Left renal cortex interstitium (tissue), 4 donors: ENCODE measurements around the gene SC5D. TPM values are rescaled to one million over a fixed set of nuclear protein-coding genes. Genes with fewer than 3 reads are reported as not detected.

Experiments used
- DNase-seq, 4 donors: peaks; one replicate each; pipeline ENCODE4 v3.0.0-alpha.2; 2013; ENCODE audit warnings: low read depth in 4 of 4, low spot score in 2 of 4, missing footprints in 1 of 4
- polyA plus RNA-seq, 4 donors: library from polyadenylated mRNA; unstranded; fragments of 120-200 nt; gene quantifications; one replicate each; pipeline ENCODE4 v1.2.1, GENCODE V29; 2013; ENCODE audit not compliant: insufficient read length in 4 of 4

Gene SC5D
- polyA plus RNA-seq, 4 donors: 56.5 to 67.3 (median 60.9) TPM

- no peak for DNase-seq
These were observed 35.8 kb downstream of the SC5D start for GRCh38 chr11:121328176-121328966.

GRCh38 chr11:121328967-121329679 is 36.6 kb downstream of the SC5D start:
- no peak for DNase-seq

- DNase-seq: no peak
These were observed 37.3 kb downstream of the SC5D start for GRCh38 chr11:121329781-121330395.

- DNase-seq: no peak
These were observed 38.3 kb downstream of the SC5D start for GRCh38 chr11:121330614-121331435.

GRCh38 chr11:121334973-121335710 is 42.6 kb downstream of the SC5D start:
- DNase-seq: no peak

- DNase-seq: no peak
These were observed 43.8 kb downstream of the SC5D start for GRCh38 chr11:121336279-121336937.

GRCh38 chr11:121337078-121337477 is 44.5 kb downstream of the SC5D start:
- no peak for DNase-seq

GRCh38 chr11:121337740-121338272 is 45.2 kb downstream of the SC5D start:
- no peak for DNase-seq

GRCh38 chr11:121338536-121338935 is 46.0 kb downstream of the SC5D start:
- no peak for DNase-seq

- DNase-seq: no peak
These were observed 47.5 kb downstream of the SC5D start for GRCh38 chr11:121340032-121340580.

GRCh38 chr11:121341609-121342008 is 49.0 kb downstream of the SC5D start:
- no peak for DNase-seq

GRCh38 chr11:121344824-121345223 is 52.3 kb downstream of the SC5D start:
- DNase-seq: no peak

GRCh38 chr11:121347094-121347493 is 54.5 kb downstream of the SC5D start:
- no peak for DNase-seq

- no peak for DNase-seq
These were observed 55.2 kb downstream of the SC5D start for GRCh38 chr11:121347813-121348212.

GRCh38 chr11:121348220-121348875 is 55.8 kb downstream of the SC5D start:
- DNase-seq: no peak

GRCh38 chr11:121349790-121350189 is 57.2 kb downstream of the SC5D start:
- DNase-seq: no peak

GRCh38 chr11:121350314-121351082 is 57.9 kb downstream of the SC5D start:
- peak in 2 of 4 donors; percentile 40 to 52 for DNase-seq
